H1 (cell line): ENCODE results near the gene BRPF1.

Source experiments
- BRCA1 ChIP-seq: IDR thresholded peaks from 2 replicates; pipeline ENCODE4 v1.6.1; 2012; ENCODE audit warnings: low read depth, low read length, improper control_type of control experiment
- CEBPB ChIP-seq: IDR thresholded peaks from 2 replicates; pipeline ENCODE4 v1.6.1; 2012; ENCODE audit warnings: low read depth, low read length
- CREB1 ChIP-seq: IDR thresholded peaks from 2 replicates; pipeline ENCODE4 v1.6.1; 2012; ENCODE audit warnings: inconsistent platforms
- MAFK ChIP-seq: IDR thresholded peaks from 2 replicates; pipeline ENCODE4 v1.6.1; 2012; ENCODE audit warnings: low read depth, mild to moderate bottlenecking, improper control_type of control experiment, low read length
- NANOG ChIP-seq: IDR thresholded peaks from 2 replicates; pipeline ENCODE4 v1.6.1; 2011; ENCODE audit warnings: low read length, low read depth, mild to moderate bottlenecking, inconsistent platforms; ENCODE audit not compliant: insufficient read depth, poor library complexity, severe bottlenecking
- POLR2A ChIP-seq, 2 experiments: IDR thresholded peaks; 1 replicate in 1 of 2; 2 replicates in 1 of 2; pipeline ENCODE4 v1.6.1; 2011; ENCODE audit warnings: low read depth in 2 of 2, low read length in 2 of 2, mild to moderate bottlenecking in 2 of 2; ENCODE audit errors: control extremely low read depth in 1 of 2
- RAD21 ChIP-seq, 2 experiments: IDR thresholded peaks in 1 of 2; conservative IDR thresholded peaks in 1 of 2; 2 replicates each; pipeline ENCODE4 v1.6.1; 2011; ENCODE audit warnings: low read depth in 2 of 2, low read length in 2 of 2, improper control_type of control experiment in 1 of 2, inconsistent platforms in 1 of 2, mild to moderate bottlenecking in 1 of 2, moderate library complexity in 1 of 2
- RXRA ChIP-seq: IDR thresholded peaks from 2 replicates; pipeline ENCODE4 v1.6.1; 2011; ENCODE audit warnings: low read depth, mild to moderate bottlenecking, low read length, moderate library complexity; ENCODE audit not compliant: insufficient read depth
- SIX5 ChIP-seq: IDR thresholded peaks from 2 replicates; pipeline ENCODE4 v1.6.1; 2011; ENCODE audit warnings: mild to moderate bottlenecking, low read depth, low read length
- SUZ12 ChIP-seq: fragments of 200-600 bp; sonication (generic); IDR thresholded peaks from 2 replicates; pipeline ENCODE4 v1.6.1; 2012; ENCODE audit warnings: mild to moderate bottlenecking, inconsistent platforms, low read length, moderate library complexity, mixed read lengths
- TAF1 ChIP-seq: IDR thresholded peaks from 2 replicates; pipeline ENCODE4 v1.6.1; 2011; ENCODE audit warnings: mild to moderate bottlenecking, low read depth, low read length
- TAF7 ChIP-seq: optimal IDR thresholded peaks from 2 replicates; pipeline ENCODE3; 2011; ENCODE audit warnings: low read depth, mild to moderate bottlenecking, inconsistent platforms, low read length, moderate library complexity, borderline replicate concordance
- ZNF274 ChIP-seq: IDR thresholded peaks from 2 replicates; pipeline ENCODE4 v1.7.0; 2012; ENCODE audit warnings: low read length, borderline replicate concordance; ENCODE audit errors: extremely low read depth
- TF ChIP-seq, protein P1 (sequence below), 3 experiments: IDR thresholded peaks; 1 replicate in 2 of 3; 2 replicates in 1 of 3; pipeline versions ENCODE4 v1.5.1 to v1.6.1; 2011; ENCODE audit warnings: low read length in 3 of 3, mild to moderate bottlenecking in 3 of 3, inconsistent platforms in 2 of 3, low read depth in 1 of 3, moderate library complexity in 1 of 3; ENCODE audit not compliant: insufficient read depth in 1 of 3; ENCODE audit errors: control extremely low read depth in 1 of 3

DNA sequence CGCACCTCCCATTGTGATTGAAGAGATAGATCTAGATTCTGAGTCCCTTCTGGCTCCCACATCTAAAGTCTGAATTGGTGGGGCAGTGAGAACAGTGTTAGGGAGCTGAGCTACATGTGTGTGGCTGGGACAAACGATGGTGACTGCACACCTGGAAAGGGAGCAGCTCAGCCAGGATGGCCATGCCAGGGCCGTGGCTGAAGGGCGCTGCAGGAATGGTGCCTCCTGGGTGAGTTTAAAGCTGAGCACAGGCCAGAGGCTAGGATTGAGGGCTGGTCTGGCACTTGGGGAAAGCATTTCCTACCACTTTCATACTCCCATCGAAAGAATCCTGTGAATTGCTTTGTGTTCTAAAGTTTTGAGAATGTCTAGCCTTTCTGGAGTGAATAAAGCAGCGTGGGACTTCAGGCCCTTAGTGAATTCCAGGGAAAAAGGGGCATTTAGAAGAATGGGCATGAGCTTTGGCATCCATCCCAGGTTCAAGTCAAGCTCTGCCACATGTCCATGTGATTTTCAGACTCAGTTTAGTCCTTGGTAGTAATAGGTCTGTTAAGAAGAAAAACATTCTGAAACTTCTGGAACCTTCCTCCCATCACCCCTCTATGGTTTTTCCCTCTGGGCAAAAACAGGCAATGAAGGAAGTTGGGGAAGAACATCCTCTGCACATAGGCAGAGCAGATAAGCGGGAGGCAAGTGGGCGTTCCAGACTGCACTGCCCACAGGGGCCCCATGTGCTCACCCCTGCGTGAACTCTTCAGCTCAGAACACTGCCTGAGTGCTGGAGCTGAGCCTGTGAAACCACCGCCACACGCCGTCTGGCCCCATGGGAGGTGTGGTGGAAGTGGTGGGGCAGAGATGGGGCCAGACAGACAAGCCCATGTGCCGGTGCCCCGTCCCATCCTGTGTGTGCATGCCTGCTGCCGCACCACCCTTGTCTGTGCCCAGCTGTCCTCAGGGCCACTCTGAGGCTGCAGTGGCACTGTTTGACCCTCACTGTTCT lies 40.8 kb upstream of the BRPF1 start:
- TF ChIP-seq CEBPB (no peak), BRCA1 (no peak), RXRA (no peak), ZNF274 (no peak), NANOG (no peak), POLR2A (IDR thresholded peaks at IDR 0.05; ENCODE audit: control extremely low read depth in 1 of 2, low read depth in 2 of 2, low read length in 2 of 2) (no peak), MAFK (no peak), SIX5 (no peak), RAD21 (IDR thresholded peaks at IDR 0.05 in 1 of 2, conservative IDR thresholded peaks at IDR 0.05 in 1 of 2; ENCODE audit: low read depth in 2 of 2, low read length in 2 of 2) (no peak), TAF1 (no peak), SUZ12 (no peak), CREB1 (no peak), TAF7 (no peak)
- TF ChIP-seq, protein P1, sequence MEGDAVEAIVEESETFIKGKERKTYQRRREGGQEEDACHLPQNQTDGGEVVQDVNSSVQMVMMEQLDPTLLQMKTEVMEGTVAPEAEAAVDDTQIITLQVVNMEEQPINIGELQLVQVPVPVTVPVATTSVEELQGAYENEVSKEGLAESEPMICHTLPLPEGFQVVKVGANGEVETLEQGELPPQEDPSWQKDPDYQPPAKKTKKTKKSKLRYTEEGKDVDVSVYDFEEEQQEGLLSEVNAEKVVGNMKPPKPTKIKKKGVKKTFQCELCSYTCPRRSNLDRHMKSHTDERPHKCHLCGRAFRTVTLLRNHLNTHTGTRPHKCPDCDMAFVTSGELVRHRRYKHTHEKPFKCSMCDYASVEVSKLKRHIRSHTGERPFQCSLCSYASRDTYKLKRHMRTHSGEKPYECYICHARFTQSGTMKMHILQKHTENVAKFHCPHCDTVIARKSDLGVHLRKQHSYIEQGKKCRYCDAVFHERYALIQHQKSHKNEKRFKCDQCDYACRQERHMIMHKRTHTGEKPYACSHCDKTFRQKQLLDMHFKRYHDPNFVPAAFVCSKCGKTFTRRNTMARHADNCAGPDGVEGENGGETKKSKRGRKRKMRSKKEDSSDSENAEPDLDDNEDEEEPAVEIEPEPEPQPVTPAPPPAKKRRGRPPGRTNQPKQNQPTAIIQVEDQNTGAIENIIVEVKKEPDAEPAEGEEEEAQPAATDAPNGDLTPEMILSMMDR (IDR thresholded peaks at IDR 0.05; ENCODE audit: control extremely low read depth in 1 of 3, insufficient read depth in 1 of 3, low read depth in 1 of 3, low read length in 3 of 3), result no peak
